ENCODE results near the gene TTC16. TPM values are rescaled to one million over a fixed set of nuclear protein-coding genes. Genes with fewer than 3 reads are reported as not detected.
A peak's percentile ranks its signal among the peaks of the same experiment; 100 is the strongest.
"Not testable (repeated sequence)": the region's sequence is repeated elsewhere in the genome, so short reads cannot be mapped to it uniquely, and the experiment has no call there.

TTC16 gene
- polyA plus RNA-seq, 1 donor: 0.28 TPM

- DNase-seq: no peak
Measured at GRCh38 chr9:127767410-127767809, 51.5 kb downstream of the TTC16 start.

- peak; percentile 71 for DNase-seq
Measured at GRCh38 chr9:127767909-127768331, 52.0 kb downstream of the TTC16 start.

GRCh38 chr9:127768698-127769097 is 52.8 kb downstream of the TTC16 start:
- no peak for DNase-seq

- DNase-seq: no peak
Measured at GRCh38 chr9:127769101-127769500, 53.2 kb downstream of the TTC16 start.

- no peak for DNase-seq
Measured at GRCh38 chr9:127769929-127770582, 54.2 kb downstream of the TTC16 start.

- no peak for DNase-seq
Measured at GRCh38 chr9:127770583-127770904, 54.7 kb downstream of the TTC16 start.

- DNase-seq: peak; percentile 95
Measured at GRCh38 chr9:127770905-127771569, 55.2 kb downstream of the TTC16 start.

- no peak for DNase-seq
Measured at GRCh38 chr9:127771570-127772189, 55.8 kb downstream of the TTC16 start.

GRCh38 chr9:127772603-127773002 is 56.7 kb downstream of the TTC16 start:
- DNase-seq: no peak

- no peak for DNase-seq
Measured at GRCh38 chr9:127773272-127773671, 57.4 kb downstream of the TTC16 start.

GRCh38 chr9:127773981-127774380 is 58.1 kb downstream of the TTC16 start:
- no peak for DNase-seq

- DNase-seq: no peak
Measured at GRCh38 chr9:127776195-127776923, 60.5 kb downstream of the TTC16 start.

- DNase-seq: no peak
Measured at GRCh38 chr9:127776924-127777289, 61.0 kb downstream of the TTC16 start.

- DNase-seq: no peak
Measured at GRCh38 chr9:127777368-127777980, 61.6 kb downstream of the TTC16 start.

- DNase-seq: no peak
Measured at GRCh38 chr9:127778280-127779135, 62.6 kb downstream of the TTC16 start, which contains the start of gene SH2D3C. Gene SH2D3C (minus strand): TSS chr9:127778666. CDS start chr9:127778627, 39 bp downstream.

- no peak for DNase-seq
Measured at GRCh38 chr9:127779136-127779981, 63.5 kb downstream of the TTC16 start.

- no peak for DNase-seq
Measured at GRCh38 chr9:127780126-127780885, 64.4 kb downstream of the TTC16 start.

GRCh38 chr9:127780909-127781308 is 65.0 kb downstream of the TTC16 start:
- not testable (repeated sequence) for DNase-seq

All from left kidney (tissue), 2 donors.